H1 (cell line): ENCODE measurements around the gene IL26. TPM values are rescaled to one million over a fixed set of nuclear protein-coding genes. Genes with fewer than 3 reads are reported as not detected.

Experiments
- GTF2F1 ChIP-seq: IDR thresholded peaks from 2 replicates; pipeline ENCODE4 v1.6.1; 2012; ENCODE audit warnings: low read depth, low read length, improper control_type of control experiment, borderline replicate concordance
- HDAC2 ChIP-seq, 2 experiments: fragments of 300-600 bp in 1 of 2; sonication (generic) in 1 of 2; IDR thresholded peaks; 2 replicates each; pipeline ENCODE4 v1.6.1; 2011 to 2012; ENCODE audit warnings: low read depth in 2 of 2, low read length in 2 of 2, mild to moderate bottlenecking in 2 of 2, moderate library complexity in 2 of 2, borderline replicate concordance in 1 of 2, inconsistent platforms in 1 of 2
- NRF1 ChIP-seq: IDR thresholded peaks from 2 replicates; pipeline ENCODE4 v1.6.1; 2011; ENCODE audit warnings: mild to moderate bottlenecking, low read depth, low read length, improper control_type of control experiment
- polyA plus RNA-seq, 7 experiments: library from polyadenylated mRNA; depleted of rRNA in 3 of 7; stranded (reverse) in 5 of 7; unstranded in 2 of 7; fragments of >200 nt in 5 of 7; fragments of 200-250 nt in 2 of 7; gene quantifications; 1 replicate in 5 of 7; 2 replicates in 1 of 7; 4 replicates in 1 of 7; pipeline versions ENCODE4 v1.2.1 to v1.2.3, GENCODE V29; 2011 to 2013; ENCODE audit warnings: missing spikeins in 2 of 7, mixed read lengths in 2 of 7
- total RNA-seq: library from RNA; stranded (reverse); fragmentation: NEBNext Ultra II Directional; extraction: Animal tissue kit (Norgen Biotek cat#: 25700); gene quantifications from 2 replicates; pipeline ENCODE4 v1.2.1, GENCODE V29; 2021
- TF ChIP-seq, protein P1 (sequence below): IDR thresholded peaks from 2 replicates; pipeline ENCODE4 v1.6.1; 2012; ENCODE audit warnings: inconsistent platforms
- TF ChIP-seq, protein P2 (sequence below): IDR thresholded peaks from 2 replicates; pipeline ENCODE4 v1.6.1; 2012; ENCODE audit warnings: low read length, inconsistent platforms

The IL26 gene
- total and polyA plus RNA-seq, 2 of the 8 experiments (the other 6 are each of a cell fraction or from before 2014, with no cell fraction given) = not detected

DNA sequence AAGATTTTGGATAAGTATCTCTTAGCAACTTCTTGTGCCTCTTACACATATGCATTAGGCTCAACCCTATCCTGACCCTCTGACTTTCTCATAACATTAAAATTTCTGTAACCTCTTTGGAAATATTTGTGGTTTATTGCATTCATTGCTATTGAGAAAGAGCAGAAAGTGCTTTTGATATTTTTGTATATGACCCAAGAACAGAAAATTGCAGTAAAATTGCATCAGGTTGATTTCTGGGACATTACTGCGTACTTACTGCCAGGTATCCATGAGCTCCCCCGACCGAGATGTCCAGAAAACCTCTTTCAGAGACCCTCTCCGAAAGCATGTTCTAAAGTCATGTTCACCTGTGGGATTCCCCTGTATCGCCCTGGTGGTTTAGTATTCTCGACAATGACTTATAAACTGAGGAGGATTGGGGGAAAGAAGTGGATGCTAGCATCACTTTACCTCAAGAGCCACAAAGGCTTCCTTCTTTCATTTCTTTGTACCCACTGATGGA, 42.3 kb upstream of the IL26 start (continued):
- TF ChIP-seq, protein P1, sequence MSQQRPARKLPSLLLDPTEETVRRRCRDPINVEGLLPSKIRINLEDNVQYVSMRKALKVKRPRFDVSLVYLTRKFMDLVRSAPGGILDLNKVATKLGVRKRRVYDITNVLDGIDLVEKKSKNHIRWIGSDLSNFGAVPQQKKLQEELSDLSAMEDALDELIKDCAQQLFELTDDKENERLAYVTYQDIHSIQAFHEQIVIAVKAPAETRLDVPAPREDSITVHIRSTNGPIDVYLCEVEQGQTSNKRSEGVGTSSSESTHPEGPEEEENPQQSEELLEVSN = no peak
- TF ChIP-seq HDAC2 (IDR thresholded peaks at IDR 0.05; ENCODE audit: borderline replicate concordance in 1 of 2, low read depth in 2 of 2, low read length in 2 of 2) (no peak), GTF2F1 (no peak), NRF1 (no peak)
- TF ChIP-seq, protein P2, sequence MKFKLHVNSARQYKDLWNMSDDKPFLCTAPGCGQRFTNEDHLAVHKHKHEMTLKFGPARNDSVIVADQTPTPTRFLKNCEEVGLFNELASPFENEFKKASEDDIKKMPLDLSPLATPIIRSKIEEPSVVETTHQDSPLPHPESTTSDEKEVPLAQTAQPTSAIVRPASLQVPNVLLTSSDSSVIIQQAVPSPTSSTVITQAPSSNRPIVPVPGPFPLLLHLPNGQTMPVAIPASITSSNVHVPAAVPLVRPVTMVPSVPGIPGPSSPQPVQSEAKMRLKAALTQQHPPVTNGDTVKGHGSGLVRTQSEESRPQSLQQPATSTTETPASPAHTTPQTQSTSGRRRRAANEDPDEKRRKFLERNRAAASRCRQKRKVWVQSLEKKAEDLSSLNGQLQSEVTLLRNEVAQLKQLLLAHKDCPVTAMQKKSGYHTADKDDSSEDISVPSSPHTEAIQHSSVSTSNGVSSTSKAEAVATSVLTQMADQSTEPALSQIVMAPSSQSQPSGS = no peak
- TF ChIP-seq, all 59 proteins: peak for 0
